ENCODE measurements around the gene RPUSD3. TPM values are rescaled to one million over a fixed set of nuclear protein-coding genes. Genes with fewer than 3 reads are reported as not detected.

RPUSD3 gene
- total and polyA plus RNA-seq, 4 donors = 14.4 to 22.7 (median 18.8) TPM

DNA sequence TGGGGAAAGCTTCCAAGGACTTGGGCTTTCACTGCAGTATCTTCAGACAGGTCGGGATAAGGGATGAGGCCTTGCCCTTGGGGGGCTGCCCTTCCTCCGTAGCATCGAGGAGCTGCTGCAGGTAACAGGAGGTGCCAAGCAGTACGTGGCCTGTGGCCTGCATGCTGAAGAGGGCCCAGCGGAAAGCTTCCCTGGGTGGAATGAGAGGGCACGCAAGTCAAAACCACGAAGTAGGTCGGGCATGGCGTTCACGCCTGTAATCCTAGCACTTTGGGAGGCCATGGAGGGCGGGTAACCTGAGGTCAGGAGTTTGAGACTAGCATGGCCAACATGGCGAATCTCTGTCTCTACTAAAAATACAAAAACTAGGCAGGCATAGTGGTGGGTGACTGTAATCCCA is 23.3 kb upstream of the RPUSD3 start:
- WGBS = 93% methylated on average over 12 of the region's 12 CpGs
- no peaks in the 10 kb centered on the region for H3K9me3 ChIP-seq (ENCODE audit: control insufficient read depth in 4 of 4, low read length in 3 of 4)

More for the DNA sequence above, 23.3 kb upstream of the RPUSD3 start:
- H3K9ac ChIP-seq (ENCODE audit: low read depth in 1 of 2, low read length in 2 of 2) = no peak overlapping the region
- no peaks in the 10 kb centered on the region for H3K27me3 ChIP-seq (ENCODE audit: control insufficient read depth in 4 of 4, insufficient read depth in 4 of 4, low read length in 3 of 4)
- H3K4me3 ChIP-seq (ENCODE audit: low read depth in 1 of 3, low read length in 3 of 3) = no peak overlapping the region
- H3K27ac ChIP-seq (ENCODE audit: low read depth in 1 of 2, low read length in 2 of 2) = no peak overlapping the region
- TF ChIP-seq GABPA (IDR thresholded peaks at IDR 0.05 in 1 of 2, conservative IDR thresholded peaks at IDR 0.05 in 1 of 2) = no peak
- TF ChIP-seq YY1 (IDR thresholded peaks at IDR 0.05) = no peak
- no peak for TF ChIP-seq MAX (IDR thresholded peaks at IDR 0.05)
- no peak for TF ChIP-seq FOXA1 (IDR thresholded peaks at IDR 0.05)
- TF ChIP-seq, protein P1, sequence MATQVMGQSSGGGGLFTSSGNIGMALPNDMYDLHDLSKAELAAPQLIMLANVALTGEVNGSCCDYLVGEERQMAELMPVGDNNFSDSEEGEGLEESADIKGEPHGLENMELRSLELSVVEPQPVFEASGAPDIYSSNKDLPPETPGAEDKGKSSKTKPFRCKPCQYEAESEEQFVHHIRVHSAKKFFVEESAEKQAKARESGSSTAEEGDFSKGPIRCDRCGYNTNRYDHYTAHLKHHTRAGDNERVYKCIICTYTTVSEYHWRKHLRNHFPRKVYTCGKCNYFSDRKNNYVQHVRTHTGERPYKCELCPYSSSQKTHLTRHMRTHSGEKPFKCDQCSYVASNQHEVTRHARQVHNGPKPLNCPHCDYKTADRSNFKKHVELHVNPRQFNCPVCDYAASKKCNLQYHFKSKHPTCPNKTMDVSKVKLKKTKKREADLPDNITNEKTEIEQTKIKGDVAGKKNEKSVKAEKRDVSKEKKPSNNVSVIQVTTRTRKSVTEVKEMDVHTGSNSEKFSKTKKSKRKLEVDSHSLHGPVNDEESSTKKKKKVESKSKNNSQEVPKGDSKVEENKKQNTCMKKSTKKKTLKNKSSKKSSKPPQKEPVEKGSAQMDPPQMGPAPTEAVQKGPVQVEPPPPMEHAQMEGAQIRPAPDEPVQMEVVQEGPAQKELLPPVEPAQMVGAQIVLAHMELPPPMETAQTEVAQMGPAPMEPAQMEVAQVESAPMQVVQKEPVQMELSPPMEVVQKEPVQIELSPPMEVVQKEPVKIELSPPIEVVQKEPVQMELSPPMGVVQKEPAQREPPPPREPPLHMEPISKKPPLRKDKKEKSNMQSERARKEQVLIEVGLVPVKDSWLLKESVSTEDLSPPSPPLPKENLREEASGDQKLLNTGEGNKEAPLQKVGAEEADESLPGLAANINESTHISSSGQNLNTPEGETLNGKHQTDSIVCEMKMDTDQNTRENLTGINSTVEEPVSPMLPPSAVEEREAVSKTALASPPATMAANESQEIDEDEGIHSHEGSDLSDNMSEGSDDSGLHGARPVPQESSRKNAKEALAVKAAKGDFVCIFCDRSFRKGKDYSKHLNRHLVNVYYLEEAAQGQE (IDR thresholded peaks at IDR 0.05) = no peak
- no peak for TF ChIP-seq FOXA2 (IDR thresholded peaks at IDR 0.05)
- TF ChIP-seq JUND (IDR thresholded peaks at IDR 0.05) = no peak
- no peak for TF ChIP-seq TAF1 (conservative IDR thresholded peaks at IDR 0.05)
- no peak for TF ChIP-seq RXRA (IDR thresholded peaks at IDR 0.05)
- no peak for TF ChIP-seq NR2F2 (IDR thresholded peaks at IDR 0.05)
- TF ChIP-seq HNF4A (conservative IDR thresholded peaks at IDR 0.05) = no peak
- TF ChIP-seq, protein P2, sequence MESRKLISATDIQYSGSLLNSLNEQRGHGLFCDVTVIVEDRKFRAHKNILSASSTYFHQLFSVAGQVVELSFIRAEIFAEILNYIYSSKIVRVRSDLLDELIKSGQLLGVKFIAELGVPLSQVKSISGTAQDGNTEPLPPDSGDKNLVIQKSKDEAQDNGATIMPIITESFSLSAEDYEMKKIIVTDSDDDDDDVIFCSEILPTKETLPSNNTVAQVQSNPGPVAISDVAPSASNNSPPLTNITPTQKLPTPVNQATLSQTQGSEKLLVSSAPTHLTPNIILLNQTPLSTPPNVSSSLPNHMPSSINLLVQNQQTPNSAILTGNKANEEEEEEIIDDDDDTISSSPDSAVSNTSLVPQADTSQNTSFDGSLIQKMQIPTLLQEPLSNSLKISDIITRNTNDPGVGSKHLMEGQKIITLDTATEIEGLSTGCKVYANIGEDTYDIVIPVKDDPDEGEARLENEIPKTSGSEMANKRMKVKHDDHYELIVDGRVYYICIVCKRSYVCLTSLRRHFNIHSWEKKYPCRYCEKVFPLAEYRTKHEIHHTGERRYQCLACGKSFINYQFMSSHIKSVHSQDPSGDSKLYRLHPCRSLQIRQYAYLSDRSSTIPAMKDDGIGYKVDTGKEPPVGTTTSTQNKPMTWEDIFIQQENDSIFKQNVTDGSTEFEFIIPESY (IDR thresholded peaks at IDR 0.05) = no peak
- no peak for TF ChIP-seq SP1 (IDR thresholded peaks at IDR 0.05)
- no peak for TF ChIP-seq EGR1 (IDR thresholded peaks at IDR 0.05; ENCODE audit: low read depth in 2 of 2)
- no peak for TF ChIP-seq CTCF (IDR thresholded peaks at IDR 0.05; ENCODE audit: low read depth, low read length, missing input control)
- peaks cover 0 to 7% (median 3%) of the 10 kb centered on the region in 4 donors for H3K4me1 ChIP-seq (ENCODE audit: control insufficient read depth in 4 of 4, insufficient read depth in 4 of 4, low read length in 3 of 4)
- H3K36me3 ChIP-seq (ENCODE audit: control insufficient read depth in 4 of 4, insufficient read depth in 3 of 4, low read depth in 1 of 4, low read length in 3 of 4) = no peaks in the 10 kb centered on the region
- DNase-seq (ENCODE audit: low spot score) = no peak
